Measurements from ENCODE around the gene SHB.
A peak's percentile ranks its signal among the peaks of the same experiment; 100 is the strongest.

Gene SHB

DNA sequence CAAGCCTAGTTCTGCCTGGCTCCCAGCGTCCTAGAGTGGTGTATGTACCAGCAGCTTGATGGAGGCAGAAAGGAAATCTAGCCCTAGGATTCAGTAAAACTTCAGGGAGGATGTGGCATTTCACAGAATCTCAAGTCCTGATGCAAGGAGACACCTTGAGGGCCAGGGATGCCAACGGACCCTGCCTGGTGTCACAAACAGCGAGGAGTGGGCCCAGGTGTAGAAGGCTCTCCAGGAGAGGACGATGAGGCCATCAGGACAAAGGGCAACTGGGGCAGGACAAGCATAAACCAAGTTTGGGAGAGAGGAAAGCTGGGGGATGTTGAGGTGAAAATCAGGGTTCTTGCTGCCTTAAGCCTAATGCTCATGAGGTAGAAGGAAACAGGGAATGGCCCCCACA lies 83.0 kb downstream of the SHB start:
- DNase-seq, result no peak

DNA sequence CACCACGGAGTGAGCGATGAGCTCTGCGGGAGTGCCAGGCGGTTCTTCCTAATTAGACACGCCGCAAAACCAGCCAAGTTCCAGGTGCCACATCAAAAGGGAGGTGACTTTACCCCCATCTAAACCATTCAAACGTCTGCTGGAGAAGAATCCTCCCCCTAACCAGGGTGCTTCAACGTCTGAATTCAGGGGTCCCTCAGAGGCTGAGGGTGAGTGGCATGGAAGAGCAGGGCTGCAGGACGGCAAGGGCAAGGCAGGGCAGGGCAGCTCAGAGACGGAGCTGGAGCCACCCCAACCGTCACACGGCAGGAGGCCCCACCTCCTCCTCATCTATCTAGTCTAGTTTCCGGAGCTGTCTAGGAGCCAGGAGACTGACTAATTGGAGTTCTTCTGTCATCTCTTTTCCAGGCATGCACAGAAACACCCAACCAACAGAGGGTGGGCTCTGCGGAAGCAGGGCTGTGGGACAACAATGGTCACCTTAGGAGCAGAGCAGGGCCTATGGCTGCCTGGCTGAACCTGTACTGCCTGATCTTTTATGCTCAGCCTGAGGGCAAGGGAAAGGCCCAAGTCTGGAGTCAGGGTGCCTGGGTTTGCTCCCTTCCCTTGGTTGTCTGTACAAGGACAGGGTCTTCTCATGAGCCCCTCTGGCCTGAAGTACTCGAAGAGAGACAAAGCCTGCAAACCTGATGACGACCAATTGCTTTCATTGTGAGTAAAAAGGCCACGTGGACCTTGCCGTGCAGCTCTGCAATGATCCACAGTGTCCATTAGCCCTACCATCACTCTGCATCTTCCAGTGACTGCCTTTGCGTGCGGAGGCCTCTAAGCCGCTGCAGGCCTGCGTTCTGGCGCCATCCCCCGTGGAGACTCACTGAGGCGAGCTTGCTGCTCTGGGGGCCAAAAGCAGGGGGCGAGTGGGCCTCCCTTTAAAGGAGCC lies 84.1 kb downstream of the SHB start:
- peak; percentile 91 for DNase-seq

DNA sequence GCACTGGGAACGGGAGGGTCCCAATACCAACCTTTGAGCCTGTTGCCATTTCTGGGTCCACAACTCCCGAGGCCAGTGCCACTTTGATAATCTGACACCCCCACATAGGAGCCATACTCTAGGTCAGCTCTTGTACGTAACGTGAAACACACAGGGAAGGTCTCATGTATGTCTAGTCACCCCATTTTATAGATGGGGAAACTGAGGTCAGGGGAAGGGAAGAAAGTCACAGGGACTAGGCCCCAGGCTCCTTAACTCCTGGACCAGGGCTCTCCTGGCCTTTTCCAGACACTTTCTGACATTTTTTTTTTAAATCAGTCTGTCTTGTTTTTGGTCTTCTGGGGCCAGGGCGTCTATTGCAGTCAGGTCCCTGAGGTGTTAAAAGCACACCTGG lies 84.8 kb downstream of the SHB start:
- DNase-seq, result no peak

DNA sequence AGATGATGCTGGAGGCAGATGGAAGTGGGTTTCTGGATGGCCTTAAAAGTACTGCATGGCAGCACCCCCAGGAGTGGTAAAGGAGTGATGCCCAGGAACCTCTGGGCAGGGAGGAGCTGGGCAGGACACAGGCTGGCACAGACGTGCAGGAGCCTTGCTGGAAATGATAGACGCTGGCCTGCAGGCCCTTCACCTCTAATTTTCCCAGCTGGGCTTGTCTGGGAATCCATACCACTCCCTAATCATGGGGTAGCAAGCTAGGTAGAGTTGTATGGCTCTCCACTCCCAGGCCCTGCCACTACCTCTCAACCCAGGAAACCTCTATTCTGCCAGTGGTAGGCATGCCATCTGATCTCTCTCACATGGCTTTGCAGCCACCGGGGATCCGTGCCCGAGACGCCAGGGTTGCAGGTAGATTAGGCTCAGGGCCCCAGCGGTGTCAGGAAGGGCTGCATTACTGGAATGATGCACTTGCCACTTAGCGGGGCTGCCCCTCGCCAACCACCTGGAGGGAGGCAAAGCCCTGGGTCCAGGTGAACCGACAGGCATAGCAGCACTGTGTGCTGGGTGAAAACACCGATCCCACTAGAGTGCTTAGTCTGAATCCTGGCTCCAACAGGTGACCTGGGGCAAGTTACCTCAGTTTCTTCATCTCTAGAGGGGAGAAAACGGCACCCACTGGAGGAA lies 85.5 kb downstream of the SHB start:
- no peak for DNase-seq

DNA sequence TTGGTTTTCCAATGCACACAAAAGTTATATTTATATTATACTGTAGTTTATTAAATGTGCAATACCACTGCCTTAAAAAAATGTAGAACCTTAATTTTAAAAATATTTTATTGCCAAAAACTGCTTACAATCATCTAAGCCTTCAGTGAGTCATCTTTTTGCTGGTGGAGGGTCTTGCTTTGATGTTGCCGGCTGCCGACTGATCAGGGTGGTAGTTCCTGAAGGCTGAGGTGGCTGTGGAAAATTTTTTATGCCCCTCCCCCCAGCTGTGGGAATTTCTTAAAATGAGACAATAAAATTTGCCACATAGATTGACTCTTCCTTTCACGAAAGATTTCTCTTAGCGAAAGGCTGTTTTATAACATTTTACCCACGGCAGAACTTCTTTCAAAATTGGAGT lies 89.2 kb downstream of the SHB start:
- DNase-seq, result no peak

DNA sequence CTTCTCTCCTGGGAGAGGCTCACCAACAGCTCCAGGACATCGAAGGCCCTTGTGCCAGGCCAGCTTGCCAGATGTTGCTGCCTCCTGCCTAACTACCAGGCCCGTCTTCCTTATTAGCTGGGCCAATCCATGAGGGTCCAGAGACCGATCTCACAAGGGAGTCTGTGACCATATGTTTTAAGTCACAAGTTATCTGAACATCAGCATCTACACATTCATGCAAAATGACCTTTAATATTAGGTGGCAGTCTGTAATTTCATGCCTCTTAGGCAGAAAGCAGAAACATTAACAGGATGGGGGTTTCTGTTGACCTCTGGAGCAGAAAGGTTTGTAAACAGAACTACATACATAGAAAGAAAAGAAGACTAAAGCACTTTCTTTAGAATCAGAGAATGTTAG lies 90.0 kb downstream of the SHB start:
- peak; percentile 48 for DNase-seq

DNA sequence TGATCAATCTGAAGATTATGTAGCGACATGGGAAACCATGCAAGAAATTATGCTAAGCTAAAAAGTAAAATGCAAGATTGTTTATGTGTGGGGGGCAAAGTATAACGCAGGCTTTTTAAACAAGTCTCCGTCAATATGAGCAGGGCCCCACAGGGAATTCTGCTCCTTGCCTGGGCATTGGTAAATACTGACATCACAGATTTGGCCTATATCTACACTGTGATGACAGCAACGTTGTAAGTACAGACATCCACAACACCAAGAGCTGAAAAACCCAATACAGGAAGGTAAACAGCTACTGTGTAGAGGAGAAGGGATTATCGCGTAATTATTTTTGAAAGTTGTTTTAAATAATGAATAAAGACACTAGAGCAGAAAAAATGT lies 90.6 kb downstream of the SHB start:
- peak; percentile 47 for DNase-seq

DNA sequence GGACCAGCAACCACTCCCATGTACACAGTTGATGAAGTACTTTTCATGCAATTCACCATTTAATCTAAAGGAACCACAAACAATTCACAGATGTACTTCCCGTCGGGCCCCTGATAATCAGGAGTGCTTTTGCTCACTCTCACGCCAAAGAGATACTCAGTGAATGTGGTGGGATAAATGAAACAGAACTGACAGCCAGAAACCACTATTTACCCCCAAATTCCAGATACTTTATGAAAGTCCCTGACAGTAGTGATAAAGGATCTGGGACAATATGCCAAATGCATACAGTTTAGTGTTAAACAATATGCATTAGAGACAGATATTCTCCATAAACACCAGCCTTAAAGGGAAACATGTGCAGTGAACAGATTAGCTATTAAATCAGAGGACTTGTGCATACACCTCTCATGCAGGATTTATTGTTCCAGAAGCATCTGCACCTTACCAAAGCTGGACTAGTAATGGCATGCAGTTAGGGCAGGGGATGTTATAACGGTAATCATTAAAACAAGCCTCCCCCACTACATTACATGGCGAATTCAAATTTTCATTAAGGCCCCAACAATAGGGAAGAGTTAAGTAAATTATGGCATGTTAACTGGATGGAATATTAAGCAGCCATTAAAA lies 91.1 kb downstream of the SHB start:
- no peak for DNase-seq

DNA sequence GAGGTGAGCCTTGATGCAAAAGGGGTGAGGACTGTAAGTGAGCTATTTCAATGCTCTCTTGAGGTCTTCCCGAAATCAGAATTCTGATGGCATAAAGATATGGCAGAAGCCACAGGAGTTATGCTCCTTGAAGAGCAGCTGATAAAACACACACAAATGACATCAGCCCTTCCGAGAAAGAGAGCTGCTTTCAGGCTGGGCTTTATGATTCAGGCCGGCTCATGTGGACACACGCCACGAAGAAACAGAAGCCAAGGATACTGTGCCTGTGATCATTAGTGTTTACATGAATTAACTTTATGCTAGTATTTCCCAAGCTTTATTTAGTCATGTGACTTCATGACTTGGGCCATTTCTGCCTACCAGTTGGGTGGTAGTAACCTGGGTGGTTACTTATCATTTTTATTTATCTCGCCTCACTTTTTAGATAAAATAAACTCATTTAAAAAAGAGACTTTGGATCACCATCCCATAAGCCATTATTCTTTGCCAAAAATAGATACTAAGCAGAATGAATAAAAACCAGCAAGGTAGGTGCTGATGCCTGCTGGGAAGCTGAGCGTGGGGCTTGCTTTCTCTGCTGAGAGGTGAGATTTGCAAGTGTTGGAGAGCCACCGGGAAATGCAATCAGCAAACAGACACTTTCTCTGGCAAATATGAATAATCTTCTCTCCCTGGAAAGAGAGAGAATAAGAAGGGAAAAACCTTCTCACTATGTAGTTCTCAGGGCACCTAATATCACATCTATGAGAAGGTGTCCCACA lies 92.1 kb downstream of the SHB start:
- DNase-seq, result peak; percentile 44

DNA sequence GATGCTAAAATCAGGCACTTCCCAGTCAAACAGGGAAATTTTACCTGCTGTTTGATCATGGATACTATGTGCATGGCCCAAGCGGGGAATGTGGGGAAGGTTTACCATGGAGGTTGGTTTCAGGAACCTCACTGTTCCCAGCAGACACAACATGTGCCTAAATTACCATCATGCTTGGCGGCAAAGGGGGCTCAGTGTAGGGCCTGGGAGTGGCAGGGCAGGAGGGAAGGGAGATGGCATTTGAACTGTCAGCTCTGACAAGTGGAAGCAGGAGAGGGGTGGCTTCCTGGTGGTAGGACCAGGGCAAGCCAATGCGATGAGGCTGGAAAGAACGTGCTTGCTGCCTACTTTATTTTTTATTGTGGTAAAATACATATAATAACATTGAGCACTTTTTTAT lies 93.4 kb downstream of the SHB start:
- DNase-seq, result no peak

DNA sequence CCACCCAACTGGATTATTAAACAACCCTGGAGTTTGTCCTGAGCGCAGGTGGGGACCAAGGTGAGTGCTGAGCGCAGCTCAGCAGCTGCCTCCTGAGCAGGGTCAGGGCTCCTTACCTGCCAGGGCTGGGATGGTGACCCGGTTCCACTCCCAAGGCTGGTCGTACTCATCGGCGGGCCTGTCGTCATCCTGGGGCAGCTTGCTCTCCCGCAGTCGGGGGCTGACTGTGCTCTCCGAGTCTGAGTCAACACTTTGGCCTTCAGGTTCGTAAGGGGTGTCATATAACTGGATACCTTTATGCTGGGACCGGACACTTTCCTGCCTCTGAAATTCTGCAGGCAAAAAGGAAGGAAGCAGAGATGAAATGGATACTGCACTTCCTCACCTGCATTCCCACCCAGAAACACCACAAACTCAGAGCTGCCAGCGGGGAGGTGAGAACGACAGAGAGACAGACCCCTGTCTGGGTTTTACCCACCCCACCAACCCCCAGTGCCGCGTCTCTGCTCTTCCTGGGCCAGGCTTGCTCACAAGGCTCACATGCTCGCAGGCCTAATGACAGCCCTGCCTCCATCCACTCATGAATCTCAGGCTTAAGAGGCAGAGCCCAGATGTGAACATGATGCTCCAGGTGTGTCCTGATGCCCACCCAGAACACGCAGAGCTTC lies 94.4 kb downstream of the SHB start:
- no peak for DNase-seq

DNA sequence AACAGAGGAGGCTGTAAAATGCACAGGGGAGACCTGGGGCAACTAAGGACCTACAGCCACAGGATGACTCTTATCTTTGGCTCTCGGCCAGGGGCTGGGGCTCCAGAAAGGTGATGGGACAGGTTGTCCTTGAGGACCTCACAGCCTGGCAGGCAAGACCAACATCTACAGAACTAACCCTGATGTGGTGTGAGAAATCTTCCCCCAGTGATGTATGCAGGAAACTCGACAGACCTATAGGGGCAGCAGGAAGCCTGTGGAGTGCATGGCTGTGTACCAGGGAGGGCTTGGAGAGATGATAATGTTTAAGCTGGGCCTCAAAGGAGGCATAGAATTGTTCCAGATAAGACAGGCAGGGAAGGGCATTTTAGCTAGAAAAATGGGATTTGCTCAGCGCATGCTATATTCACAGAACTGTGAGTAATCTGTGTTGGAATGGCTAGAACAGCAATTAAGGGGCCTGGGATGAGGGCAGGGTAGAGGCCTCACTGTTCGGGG lies 96.6 kb downstream of the SHB start:
- no peak for DNase-seq

DNA sequence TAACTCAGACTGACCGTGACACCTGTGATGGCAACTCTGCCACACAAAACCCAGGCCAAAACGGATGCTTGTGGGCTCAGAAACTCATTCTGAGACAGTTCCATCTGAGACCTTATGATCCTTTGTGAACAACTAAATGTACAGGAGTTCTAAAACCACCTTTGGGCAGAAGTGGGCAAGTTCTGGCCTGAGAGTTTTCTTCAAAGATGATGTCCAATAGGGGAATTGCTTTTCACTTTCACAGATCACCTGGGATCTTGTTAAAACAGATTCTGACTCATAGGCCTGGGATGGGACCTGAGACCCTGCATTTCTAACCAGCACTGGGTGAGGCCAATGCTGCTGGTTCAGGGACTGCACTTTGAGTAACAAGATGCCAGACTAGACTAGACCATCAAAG lies 97.3 kb downstream of the SHB start:
- DNase-seq, result no peak

DNA sequence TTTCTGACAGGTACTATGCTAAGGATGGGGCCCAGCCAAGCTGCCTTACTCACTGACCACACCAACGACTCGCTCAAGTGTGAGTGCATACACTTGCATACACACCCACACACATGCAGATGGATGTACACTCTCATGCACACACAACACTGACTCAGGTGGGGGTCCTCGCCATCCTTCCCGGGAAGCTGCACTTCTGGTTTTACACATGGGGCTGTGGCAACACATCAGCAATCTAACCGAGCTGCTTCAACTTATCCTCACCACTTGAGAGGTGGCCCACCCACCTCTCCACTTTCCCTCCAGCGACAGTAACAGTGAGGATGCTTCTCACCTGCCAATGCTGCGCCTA lies 97.9 kb downstream of the SHB start:
- no peak for DNase-seq

DNA sequence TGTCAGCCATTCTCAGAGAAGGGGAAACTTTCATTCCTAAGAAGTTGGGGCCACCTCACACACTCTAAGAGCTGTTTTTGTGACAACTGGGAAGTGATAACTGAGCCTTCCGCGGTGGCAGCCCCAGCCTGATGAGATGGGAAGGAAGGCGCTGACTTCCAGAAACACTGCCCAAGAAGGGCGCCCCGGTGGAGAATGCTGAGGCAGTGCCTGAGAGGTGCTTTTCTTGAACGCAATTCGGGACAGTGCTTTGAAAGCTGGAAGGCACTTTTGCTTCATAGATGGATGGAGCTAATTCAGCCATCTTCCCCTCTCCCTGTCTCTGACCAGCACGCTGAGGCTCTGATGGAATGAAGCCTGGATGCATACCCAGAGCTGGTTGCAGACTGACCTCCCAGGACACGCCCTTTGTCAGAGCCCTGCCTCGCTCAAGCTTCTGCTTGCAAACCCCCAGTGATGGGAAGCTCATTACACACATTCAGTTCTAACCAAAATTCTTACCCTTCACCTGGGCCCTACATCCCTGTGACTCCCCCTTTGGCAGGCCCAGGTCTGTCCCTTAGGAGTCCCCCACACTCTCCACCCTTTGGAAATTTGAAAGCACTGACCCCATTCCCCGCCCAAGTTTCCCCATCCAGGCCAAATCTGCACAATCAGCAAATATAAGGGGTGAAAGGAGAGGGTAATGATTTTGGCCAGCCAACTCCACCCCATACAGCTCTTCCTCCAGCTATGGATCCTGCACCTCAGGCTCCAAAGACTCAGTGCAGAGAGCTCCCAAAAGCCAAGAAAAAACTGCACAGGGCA lies 98.5 kb downstream of the SHB start:
- no peak for DNase-seq

DNA sequence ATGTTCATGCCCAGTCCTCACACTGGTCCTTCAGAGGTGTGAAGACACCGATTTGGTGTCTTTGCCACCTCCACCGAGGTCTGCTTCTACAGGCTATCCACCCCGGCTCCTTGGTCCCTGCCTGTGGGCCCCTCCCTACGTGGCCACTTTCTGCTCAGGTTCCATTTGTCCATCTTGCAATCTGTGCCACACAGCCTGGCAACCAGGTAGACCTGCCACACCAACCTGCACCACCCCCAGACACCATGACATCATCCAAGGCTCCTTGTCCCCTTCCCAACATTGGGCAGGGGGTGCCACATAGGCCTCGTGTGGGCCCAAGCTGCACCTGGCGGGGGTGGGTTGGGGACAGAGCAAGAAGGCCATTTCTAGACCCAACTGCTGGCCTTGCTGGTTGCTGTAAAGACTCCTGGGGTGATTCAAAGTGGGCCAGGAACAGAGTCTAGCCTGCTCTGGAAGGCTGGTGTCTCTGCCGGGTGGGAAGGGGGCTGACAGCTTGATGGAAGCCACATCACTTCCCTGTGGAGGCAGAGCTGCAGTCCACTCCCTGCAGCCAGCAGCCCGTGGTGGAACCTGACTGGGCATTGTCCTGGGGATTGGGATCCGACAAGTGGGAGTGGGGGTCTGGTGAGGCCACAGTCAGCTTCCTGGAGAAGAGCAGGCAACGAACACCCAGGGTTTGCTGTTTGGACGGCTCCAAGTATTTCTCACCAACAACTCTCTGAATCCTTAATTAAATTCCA lies 99.3 kb downstream of the SHB start:
- DNase-seq, result no peak

DNA sequence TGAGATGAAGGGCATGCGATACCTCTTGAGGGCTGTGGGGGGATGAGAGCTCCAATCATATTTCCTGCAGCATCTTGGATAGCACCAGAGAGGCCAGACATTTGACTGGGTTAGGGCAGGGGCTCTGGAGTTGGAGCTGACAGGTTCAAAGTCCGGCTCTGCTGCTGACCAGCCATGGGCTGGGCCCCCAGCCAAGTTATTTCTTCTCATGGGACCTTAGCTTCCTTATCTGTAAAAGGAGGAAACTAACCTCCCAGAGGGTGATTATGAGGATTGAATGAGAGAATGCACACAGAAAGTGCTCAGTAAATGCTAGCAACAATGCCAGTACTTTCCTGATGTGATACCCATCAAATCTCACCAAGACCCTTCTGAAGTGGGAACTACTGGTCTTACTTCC lies 99.9 kb downstream of the SHB start:
- no peak for DNase-seq

DNA sequence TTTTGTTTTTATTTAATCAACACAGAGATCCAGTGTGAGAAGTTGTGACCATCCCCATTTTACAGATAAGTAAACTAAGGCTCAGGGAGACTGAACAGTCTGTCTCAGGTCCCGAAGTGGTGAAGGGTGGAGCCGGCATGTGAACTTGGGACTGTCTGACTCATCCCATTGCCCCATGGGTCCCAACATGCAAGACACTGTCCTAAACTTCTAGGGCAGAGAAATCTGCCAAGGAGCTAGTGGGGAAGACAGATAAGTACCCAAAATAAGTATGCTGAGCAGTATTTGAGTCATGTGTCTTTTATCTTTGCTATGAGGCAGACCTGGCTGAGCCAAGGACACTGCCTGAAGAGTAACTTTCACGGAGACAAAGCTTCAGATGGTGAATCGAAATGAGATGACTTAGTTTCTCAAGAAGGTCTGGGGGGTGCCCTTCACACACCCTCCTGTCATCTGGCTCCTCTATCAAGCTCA lies 100.8 kb downstream of the SHB start:
- DNase-seq, result no peak

DNA sequence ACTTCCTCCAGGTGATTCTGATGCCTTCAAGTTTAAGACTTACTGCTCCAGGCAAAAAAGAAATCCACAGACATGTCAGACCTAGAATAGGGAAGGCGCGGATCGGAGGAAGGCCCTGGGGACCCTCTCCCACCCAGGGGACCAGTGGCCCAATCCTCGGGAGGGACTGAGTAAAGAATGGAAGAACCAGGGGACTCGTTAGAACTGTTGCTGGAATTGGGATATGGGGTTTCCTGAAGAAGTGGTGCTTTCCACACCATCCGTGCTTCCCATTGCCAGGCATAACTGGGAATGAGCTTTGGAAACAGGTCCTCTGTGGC lies 101.3 kb downstream of the SHB start:
- no peak for DNase-seq

DNA sequence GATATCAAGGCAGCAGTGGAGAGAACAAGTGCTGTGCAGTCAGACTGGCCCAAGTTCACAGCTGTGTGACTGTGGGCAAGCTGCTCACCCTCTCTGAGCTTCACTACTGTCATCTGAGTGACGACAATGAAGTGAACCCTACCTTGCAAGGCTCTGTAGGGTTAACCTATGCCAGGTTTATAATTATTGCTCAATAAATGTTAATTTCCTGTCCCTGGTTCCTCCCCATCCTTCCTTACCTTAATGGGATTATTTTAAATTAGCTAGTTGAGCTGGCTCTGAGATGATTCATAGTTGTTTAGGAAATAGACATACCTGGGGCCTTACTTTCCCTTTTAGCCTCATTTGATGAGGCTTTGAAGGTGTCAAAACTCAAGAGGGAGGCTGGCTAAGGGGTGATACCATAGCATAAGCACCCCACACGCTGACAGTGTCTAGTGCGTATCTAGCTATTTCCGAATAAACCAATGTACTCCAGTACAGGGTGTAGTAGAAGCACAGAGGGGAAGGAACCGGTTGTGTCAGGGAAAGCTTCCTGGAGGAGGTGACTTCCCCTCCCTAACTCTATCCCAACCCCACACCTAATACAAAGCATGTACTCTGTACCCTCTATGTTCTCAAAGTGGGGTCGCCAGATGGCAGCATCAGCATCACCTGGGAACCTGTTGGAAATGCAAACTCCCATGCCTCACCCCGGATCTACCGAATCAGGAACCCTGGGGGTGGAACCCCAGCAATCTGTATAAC lies 101.8 kb downstream of the SHB start:
- no peak for DNase-seq

Data from eye (tissue), 1 donor.